ENCODE results near the gene EFHC1. TPM values are rescaled to one million over a fixed set of nuclear protein-coding genes. Genes with fewer than 3 reads are reported as not detected.

Gene EFHC1
- total and polyA plus RNA-seq, 2 of the 13 experiments (the other 11 are each of a cell fraction or from before 2014, with no cell fraction given), result 23.4 to 29.5 TPM

DNA sequence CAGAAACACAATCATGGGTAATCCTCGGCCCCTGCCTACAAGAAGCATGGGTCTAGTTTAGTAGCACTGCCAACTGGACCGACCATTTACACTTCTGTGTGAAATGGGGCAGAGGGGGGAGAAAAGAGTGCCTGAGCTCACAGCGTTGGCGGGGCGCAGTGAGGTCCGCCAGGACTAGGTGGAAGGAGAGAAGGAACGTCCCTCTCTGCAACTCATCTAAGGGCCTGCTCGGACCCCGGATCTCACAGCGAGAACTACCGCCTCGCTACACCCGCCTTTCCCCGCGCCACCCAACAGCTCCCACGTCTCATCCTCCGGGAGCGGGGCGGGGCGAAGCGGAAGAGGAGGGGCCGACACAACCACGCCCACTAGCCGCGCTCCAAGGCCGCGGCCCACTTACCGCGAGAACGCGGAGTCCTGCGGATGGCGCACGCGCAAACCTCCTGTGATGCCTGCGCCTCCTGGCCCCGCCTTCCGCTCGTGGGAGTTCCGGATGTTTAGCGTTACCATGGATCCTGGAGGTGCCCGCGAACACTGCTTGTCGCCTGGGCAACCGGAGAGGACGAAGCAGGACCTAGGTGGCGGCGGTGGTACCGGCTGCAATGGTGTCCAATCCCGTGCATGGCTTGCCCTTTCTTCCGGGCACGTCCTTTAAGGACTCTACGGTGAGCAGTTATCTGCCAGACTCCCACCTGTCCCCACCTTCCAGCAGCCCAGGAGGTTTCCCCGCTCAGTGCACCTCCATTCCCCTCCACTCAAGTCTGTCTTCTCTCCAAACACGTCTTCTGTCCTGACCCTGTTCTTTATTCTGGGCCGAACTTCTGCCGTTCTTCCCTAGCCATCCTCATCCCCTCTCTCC is at the start of gene EFHC1 (continued):
- peak; percentile 95 for TF ChIP-seq REPIN1 (CRISPR knock-in tag; IDR thresholded peaks at IDR 0.05; ENCODE audit: borderline replicate concordance, low read depth)
- TF ChIP-seq ZEB1 (IDR thresholded peaks at IDR 0.05; ENCODE audit: insufficient replicate concordance, low read depth), result no peak
- no peak for TF ChIP-seq ZIK1 (CRISPR knock-in tag; IDR thresholded peaks at IDR 0.05; ENCODE audit: borderline replicate concordance, low read depth)
- TF ChIP-seq THYN1 (CRISPR knock-in tag; IDR thresholded peaks at IDR 0.05; ENCODE audit: borderline replicate concordance, low read depth), result no peak
- no peak for TF ChIP-seq ADNP (CRISPR knock-in tag; IDR thresholded peaks at IDR 0.05)
- TF ChIP-seq ZNF530 (CRISPR knock-in tag; IDR thresholded peaks at IDR 0.05; ENCODE audit: low read depth), result no peak
- TF ChIP-seq MAFG (CRISPR knock-in tag; IDR thresholded peaks at IDR 0.05), result no peak
- TF ChIP-seq JDP2 (CRISPR knock-in tag; IDR thresholded peaks at IDR 0.05; ENCODE audit: borderline replicate concordance), result no peak
- TF ChIP-seq SRSF9 (IDR thresholded peaks at IDR 0.05; ENCODE audit: borderline replicate concordance, insufficient read depth, low read depth, low read length, poor library complexity, severe bottlenecking), result no peak
- TF ChIP-seq ISL2 (CRISPR knock-in tag; IDR thresholded peaks at IDR 0.05), result no peak; the same call in none of the 2 replicates
- TF ChIP-seq GFI1 (CRISPR knock-in tag; IDR thresholded peaks at IDR 0.05; ENCODE audit: borderline replicate concordance), result no peak; the same call in 1 of the 2 replicates
- peak; percentile 34; the same call in 1 of the 2 replicates for TF ChIP-seq ZNF225 (CRISPR knock-in tag; IDR thresholded peaks at IDR 0.05)
- peak; percentile 45; the same call in 1 of the 2 replicates for TF ChIP-seq ZNF629 (CRISPR knock-in tag; conservative IDR thresholded peaks at IDR 0.05)
- no peak for TF ChIP-seq ZNF747 (CRISPR knock-in tag; IDR thresholded peaks at IDR 0.05; ENCODE audit: borderline replicate concordance)
- peak; percentile 95 for TF ChIP-seq ELF1 (CRISPR knock-in tag; IDR thresholded peaks at IDR 0.05)
- TF ChIP-seq, protein P1, sequence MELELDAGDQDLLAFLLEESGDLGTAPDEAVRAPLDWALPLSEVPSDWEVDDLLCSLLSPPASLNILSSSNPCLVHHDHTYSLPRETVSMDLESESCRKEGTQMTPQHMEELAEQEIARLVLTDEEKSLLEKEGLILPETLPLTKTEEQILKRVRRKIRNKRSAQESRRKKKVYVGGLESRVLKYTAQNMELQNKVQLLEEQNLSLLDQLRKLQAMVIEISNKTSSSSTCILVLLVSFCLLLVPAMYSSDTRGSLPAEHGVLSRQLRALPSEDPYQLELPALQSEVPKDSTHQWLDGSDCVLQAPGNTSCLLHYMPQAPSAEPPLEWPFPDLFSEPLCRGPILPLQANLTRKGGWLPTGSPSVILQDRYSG (CRISPR knock-in tag; IDR thresholded peaks at IDR 0.05), result no peak
- TF ChIP-seq SATB2 (CRISPR knock-in tag; IDR thresholded peaks at IDR 0.05), result no peak
- TF ChIP-seq IKZF4 (CRISPR knock-in tag; IDR thresholded peaks at IDR 0.05; ENCODE audit: borderline replicate concordance, low read depth, not compliant biosample characterization), result no peak
- TF ChIP-seq, protein P2, sequence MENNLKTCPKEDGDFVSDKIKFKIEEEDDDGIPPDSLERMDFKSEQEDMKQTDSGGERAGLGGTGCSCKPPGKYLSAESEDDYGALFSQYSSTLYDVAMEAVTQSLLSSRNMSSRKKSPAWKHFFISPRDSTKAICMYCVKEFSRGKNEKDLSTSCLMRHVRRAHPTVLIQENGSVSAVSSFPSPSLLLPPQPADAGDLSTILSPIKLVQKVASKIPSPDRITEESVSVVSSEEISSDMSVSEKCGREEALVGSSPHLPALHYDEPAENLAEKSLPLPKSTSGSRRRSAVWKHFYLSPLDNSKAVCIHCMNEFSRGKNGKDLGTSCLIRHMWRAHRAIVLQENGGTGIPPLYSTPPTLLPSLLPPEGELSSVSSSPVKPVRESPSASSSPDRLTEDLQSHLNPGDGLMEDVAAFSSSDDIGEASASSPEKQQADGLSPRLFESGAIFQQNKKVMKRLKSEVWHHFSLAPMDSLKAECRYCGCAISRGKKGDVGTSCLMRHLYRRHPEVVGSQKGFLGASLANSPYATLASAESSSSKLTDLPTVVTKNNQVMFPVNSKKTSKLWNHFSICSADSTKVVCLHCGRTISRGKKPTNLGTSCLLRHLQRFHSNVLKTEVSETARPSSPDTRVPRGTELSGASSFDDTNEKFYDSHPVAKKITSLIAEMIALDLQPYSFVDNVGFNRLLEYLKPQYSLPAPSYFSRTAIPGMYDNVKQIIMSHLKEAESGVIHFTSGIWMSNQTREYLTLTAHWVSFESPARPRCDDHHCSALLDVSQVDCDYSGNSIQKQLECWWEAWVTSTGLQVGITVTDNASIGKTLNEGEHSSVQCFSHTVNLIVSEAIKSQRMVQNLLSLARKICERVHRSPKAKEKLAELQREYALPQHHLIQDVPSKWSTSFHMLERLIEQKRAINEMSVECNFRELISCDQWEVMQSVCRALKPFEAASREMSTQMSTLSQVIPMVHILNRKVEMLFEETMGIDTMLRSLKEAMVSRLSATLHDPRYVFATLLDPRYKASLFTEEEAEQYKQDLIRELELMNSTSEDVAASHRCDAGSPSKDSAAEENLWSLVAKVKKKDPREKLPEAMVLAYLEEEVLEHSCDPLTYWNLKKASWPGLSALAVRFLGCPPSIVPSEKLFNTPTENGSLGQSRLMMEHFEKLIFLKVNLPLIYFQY (CRISPR knock-in tag; IDR thresholded peaks at IDR 0.05; ENCODE audit: borderline replicate concordance), result peak; percentile 86; the same call in 1 of the 2 replicates
